K562 (cell line): Measurements from ENCODE around the gene LRFN2. TPM values are rescaled to one million over a fixed set of nuclear protein-coding genes. Genes with fewer than 3 reads are reported as not detected.

ENCODE experiments used
- ATAC-seq: fragments of 200-7000 bp; cut with Tn5 transposase; 3 replicates; pipeline ENCODE4 v1.9.1; 2020; ENCODE audit warnings: moderate library complexity
- BruUV-seq: library from RNA; stranded (reverse); fragments of 400-500 nt; replicated peaks from 2 replicates; lab custom pipeline; 2021; lab: Mats Ljungman, UMichigan
- CTCF ChIA-PET: fragments of 300-600 bp; formaldehyde crosslinking; extraction: SDS; loops from one replicate; lab custom pipeline; 2021; ENCODE audit warnings: low intra/inter-chr PET ratio; lab: Yijun Ruan, JAX
- POLR2A ChIA-PET: fragments of 300-600, 350-650 bp; sonication (Branson Sonifier 250); formaldehyde crosslinking; extraction: SDS; loops from one replicate; lab custom pipeline; 2021; ENCODE audit warnings: antibody characterized with exemption, inconsistent platforms; lab: Yijun Ruan, JAX
- DNase-seq, 4 experiments: peaks; one replicate each; pipeline versions ENCODE4 v3.0.0 to v3.0.0-alpha.2; 2011 to 2018; ENCODE audit warnings: low spot score in 3 of 4, mixed read lengths in 3 of 4; ENCODE audit errors: extremely low read depth in 1 of 4
- FAIRE-seq: peaks from 2 replicates; lab custom pipeline; 2011; peaks lifted over from hg19 to GRCh38; lab: Jason Lieb, UNC
- H2AFZ ChIP-seq: 2 replicates; pipeline ENCODE4 v1.6.0; 2011; ENCODE audit warnings: low read depth, low read length, control low read depth, inconsistent platforms
- H3K27ac ChIP-seq: fragments of 200-600 bp; 3 replicates; pipeline ENCODE4 v1.8.0; 2011; ENCODE audit warnings: low read depth, mild to moderate bottlenecking, control low read depth, inconsistent platforms, low read length, moderate library complexity, mixed read lengths; ENCODE audit errors: extremely low read depth
- H3K27me3 ChIP-seq, 2 experiments: fragments of 300-600 bp in 1 of 2; 2 replicates in 1 of 2; 3 replicates in 1 of 2; pipeline versions ENCODE4 v1.6.0 to v1.8.0; 2011; ENCODE audit warnings: inconsistent platforms in 2 of 2, low read length in 2 of 2, mild to moderate bottlenecking in 1 of 2, mixed read lengths in 1 of 2, moderate library complexity in 1 of 2; ENCODE audit not compliant: control insufficient read depth in 2 of 2, insufficient read depth in 2 of 2
- H3K36me3 ChIP-seq: fragments of 300-600 bp; 3 replicates; pipeline ENCODE4 v1.8.0; 2011; ENCODE audit warnings: mild to moderate bottlenecking, low read length, inconsistent platforms; ENCODE audit not compliant: control insufficient read depth, insufficient read depth
- H3K4me1 ChIP-seq, 2 experiments: fragments of 200-600 bp in 1 of 2; replicated peaks in 1 of 2; 2 replicates in 1 of 2; 3 replicates in 1 of 2; pipeline versions ENCODE4 v1.5.1 to v1.8.0; 2011; ENCODE audit warnings: inconsistent platforms in 2 of 2, low read length in 2 of 2, mild to moderate bottlenecking in 1 of 2, mixed read lengths in 1 of 2, moderate library complexity in 1 of 2; ENCODE audit not compliant: control insufficient read depth in 2 of 2, insufficient read depth in 2 of 2
- H3K4me2 ChIP-seq: 2 replicates; pipeline ENCODE4 v1.6.1; 2011; ENCODE audit warnings: low read length, control low read depth, inconsistent platforms, mixed read lengths; ENCODE audit not compliant: insufficient read depth
- H3K4me3 ChIP-seq: fragments of 200-600 bp; sonication (generic), shearing (Covaris generic); 2 replicates; pipeline ENCODE4 v1.5.1; 2016; ENCODE audit warnings: control low read depth, inconsistent platforms
- H3K79me2 ChIP-seq: fragments of 200-600 bp; 3 replicates; pipeline ENCODE4 v1.8.0; 2011; ENCODE audit warnings: low read length, inconsistent platforms; ENCODE audit not compliant: control insufficient read depth, insufficient read depth
- H3K9ac ChIP-seq, 2 experiments: 2 replicates each; pipeline versions ENCODE4 v1.6.0 to v1.6.1; 2011; ENCODE audit warnings: low read depth in 2 of 2, low read length in 2 of 2, control low read depth in 1 of 2, inconsistent platforms in 1 of 2, mild to moderate bottlenecking in 1 of 2, mixed read lengths in 1 of 2; ENCODE audit not compliant: insufficient read depth in 1 of 2
- H3K9me1 ChIP-seq: one replicate; pipeline ENCODE4 v1.6.0; 2011; ENCODE audit warnings: inconsistent platforms, mild to moderate bottlenecking, low read length, moderate library complexity; ENCODE audit not compliant: control insufficient read depth, insufficient read depth
- H3K9me3 ChIP-seq: replicated peaks from 2 replicates; pipeline ENCODE4 v1.5.1; 2011; ENCODE audit warnings: low read depth, low read length, inconsistent platforms; ENCODE audit not compliant: control insufficient read depth, insufficient read depth
- H4K20me1 ChIP-seq: replicated peaks from 2 replicates; pipeline ENCODE4 v1.6.1; 2011; ENCODE audit warnings: low read length, inconsistent platforms, mixed read lengths; ENCODE audit not compliant: control insufficient read depth, insufficient read depth
- HCFC1 ChIP-seq: IDR thresholded peaks from 2 replicates; pipeline ENCODE4 v1.6.1; 2012; ENCODE audit warnings: low read depth, low read length, improper control_type of control experiment
- HDAC6 ChIP-seq: IDR thresholded peaks from 2 replicates; pipeline ENCODE4 v1.6.1; 2012; ENCODE audit warnings: low read depth, mild to moderate bottlenecking, control low read depth, inconsistent platforms, low read length, moderate library complexity
- ZNF280B ChIP-seq: fragments of 250-450 bp; sonication (Bioruptor Pico); IDR thresholded peaks from 2 replicates; pipeline ENCODE4 v1.5.1; 2021; ENCODE audit warnings: mild to moderate bottlenecking
- ZNF324 ChIP-seq: fragments of 250-450 bp; sonication (Bioruptor Pico); IDR thresholded peaks from 2 replicates; pipeline ENCODE4 v1.4.0; 2020; ENCODE audit warnings: mild to moderate bottlenecking
- ZNF431 ChIP-seq: sonication (generic); formaldehyde crosslinking; IDR thresholded peaks from 2 replicates; pipeline ENCODE4 v1.8.0; 2022; ENCODE audit warnings: mild to moderate bottlenecking, missing genetic modification reagents
- WGBS: fragments of 100-300 bp; shearing (Covaris generic); methylation state at CpG from one replicate; pipeline ENCODE4 v1.1.6; 2016; ENCODE audit warnings: low coverage, mixed read lengths; ENCODE audit not compliant: insufficient coverage; ENCODE audit errors: missing lambda C conversion rate; 5-methylcytosine and 5-hydroxymethylcytosine counted together
- in situ Hi-C: fragments of 300-500 bp; cut with MboI; formaldehyde crosslinking; loops from 4 replicates; pipeline ENCODE4 v1.15.0; 2018; ENCODE audit warnings: inconsistent platforms, mixed read lengths
- intact Hi-C: fragments of 100-400 bp; cut with micrococcal nuclease; formaldehyde crosslinking; loops from 2 replicates; pipeline ENCODE4 v1.14.2; 2022
- polyA plus RNA-seq, 8 experiments: library from polyadenylated mRNA; depleted of rRNA in 4 of 8; stranded (reverse) in 5 of 8; unstranded in 3 of 8; fragments of >200 nt; fragmentation: Nextera tagmentation in 2 of 8; fragmentation: Illumina TruSeq in 1 of 8; extraction: Ambion mirVana in 2 of 8; extraction: Trizol in 1 of 8; gene quantifications; 2 replicates each; pipeline versions ENCODE4 v1.2.1 to v1.2.3, GENCODE V29; 2011 to 2014; ENCODE audit warnings: inconsistent platforms in 1 of 8, missing spikeins in 1 of 8
- total RNA-seq, 7 experiments: library from RNA; depleted of rRNA in 6 of 7; stranded (reverse); fragments of >200 nt in 6 of 7; fragmentation: Illumina TruSeq in 2 of 7; extraction: Trizol in 2 of 7; gene quantifications; 2 replicates each; pipeline versions ENCODE4 v1.2.1 to v1.2.3, GENCODE V29; 2011 to 2021; ENCODE audit warnings: low replicate concordance in 1 of 7

Gene LRFN2
- total and polyA plus RNA-seq, 9 of the 15 experiments (the other 6 are each of a cell fraction or from before 2014, with no cell fraction given) = not detected

- in situ Hi-C loops = no loop called here
- TF ChIP-seq ZNF324 (no peak), HDAC6 (no peak), ZNF431 (no peak), ZNF280B (CRISPR knock-in tag) (no peak), HCFC1 (no peak)
- TF ChIP-seq, all 486 proteins: peak for 0
- H3K4me1 ChIP-seq = no peaks in the 10 kb centered on the region
- no peak for ATAC-seq
- no peak overlapping the region for H3K4me2 ChIP-seq
- DNase-seq = no peak
- H3K9me1 ChIP-seq = no peaks in the 10 kb centered on the region
- no TSS peak for BruUV-seq
- no peaks in the 10 kb centered on the region for H3K79me2 ChIP-seq
- H4K20me1 ChIP-seq = 0 out of 2 replicates have a peak, but pooled peaks cover 4% of the 10 kb centered on the region
- peaks cover 0 to 42% of the 10 kb centered on the region in 2 experiments; a peak in 4 of 5 replicates for H3K27me3 ChIP-seq
- FAIRE-seq = no peak
- ChIA-PET POLR2A (no interaction called here), CTCF (no interaction called here)
- intact Hi-C loops = no loop called here
- no peaks in the 10 kb centered on the region for H3K9me3 ChIP-seq
- H3K4me3 ChIP-seq = no peak overlapping the region
- no peak overlapping the region for H2AFZ ChIP-seq
- no peak overlapping the region for H3K9ac ChIP-seq
- WGBS = under 1% methylated on average over 19 of the region's 19 CpGs
- no peak overlapping the region for H3K27ac ChIP-seq
- no peaks in the 10 kb centered on the region for H3K36me3 ChIP-seq
Measured at GRCh38 chr6:40477246-40478126, 109.7 kb downstream of the LRFN2 start.
